ENCODE data around the gene COBL.

Gene COBL

GRCh38 chr7:51138123-51139085, 178.2 kb downstream of the COBL start:
- no peak for DNase-seq

DNA sequence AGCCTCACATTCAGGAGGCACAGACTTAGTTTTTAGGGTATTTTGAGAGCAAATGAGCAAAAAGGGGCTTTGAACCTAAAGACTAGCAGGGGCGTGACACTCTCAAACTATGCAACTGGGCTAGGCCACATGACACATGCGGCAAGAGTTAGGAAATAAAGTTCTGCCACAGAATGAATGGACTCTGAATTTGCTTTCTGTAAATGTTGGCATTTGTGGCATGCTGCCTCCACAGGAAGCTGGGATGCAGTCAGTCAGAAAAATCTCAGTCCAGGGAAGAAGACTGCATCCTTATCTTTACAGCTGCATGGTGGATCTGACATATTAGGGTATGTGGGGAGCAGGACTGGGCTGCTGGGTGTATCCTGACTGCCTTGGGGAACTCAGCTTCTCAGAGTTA, 181.0 kb downstream of the COBL start:
- no peak for DNase-seq

DNA sequence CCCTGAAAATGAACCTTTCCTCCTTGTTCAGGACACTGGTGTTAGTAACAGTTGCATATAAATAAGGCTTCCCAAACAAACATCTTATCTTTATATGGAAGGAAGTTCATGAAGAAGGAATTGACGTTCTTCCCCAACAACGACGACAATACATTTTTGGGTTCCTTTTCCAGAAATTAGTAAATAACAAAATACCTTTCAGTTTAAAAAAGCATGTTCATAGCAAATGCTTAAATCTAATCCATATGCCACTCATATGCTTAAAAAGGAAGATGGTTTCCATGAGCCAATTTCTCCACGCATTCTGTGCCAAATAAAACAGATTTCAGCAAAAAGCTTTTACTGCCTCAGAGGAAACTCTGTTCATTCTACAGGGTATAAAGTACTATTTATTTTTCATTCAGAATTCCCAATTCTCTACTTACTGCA, 182.6 kb downstream of the COBL start:
- DNase-seq: no peak

DNA sequence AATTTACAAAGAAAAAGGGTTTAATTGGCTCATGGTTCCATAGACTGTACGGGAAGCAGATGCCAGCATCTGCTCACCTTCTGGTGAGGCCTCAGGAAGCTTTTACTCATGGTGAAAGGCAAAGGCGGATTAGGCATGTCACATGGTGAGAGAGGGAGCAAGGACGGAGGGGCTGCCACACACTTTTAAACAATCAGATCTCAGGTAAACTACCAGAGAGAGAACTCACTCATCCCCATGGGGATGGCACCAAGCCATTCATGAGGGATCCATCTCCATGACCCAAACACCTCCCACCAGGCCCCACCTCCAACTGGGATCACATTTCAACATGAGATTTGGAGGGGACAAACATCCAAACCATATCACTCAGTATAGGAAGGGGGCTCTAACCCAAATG, 183.9 kb downstream of the COBL start:
- DNase-seq: no peak

DNA sequence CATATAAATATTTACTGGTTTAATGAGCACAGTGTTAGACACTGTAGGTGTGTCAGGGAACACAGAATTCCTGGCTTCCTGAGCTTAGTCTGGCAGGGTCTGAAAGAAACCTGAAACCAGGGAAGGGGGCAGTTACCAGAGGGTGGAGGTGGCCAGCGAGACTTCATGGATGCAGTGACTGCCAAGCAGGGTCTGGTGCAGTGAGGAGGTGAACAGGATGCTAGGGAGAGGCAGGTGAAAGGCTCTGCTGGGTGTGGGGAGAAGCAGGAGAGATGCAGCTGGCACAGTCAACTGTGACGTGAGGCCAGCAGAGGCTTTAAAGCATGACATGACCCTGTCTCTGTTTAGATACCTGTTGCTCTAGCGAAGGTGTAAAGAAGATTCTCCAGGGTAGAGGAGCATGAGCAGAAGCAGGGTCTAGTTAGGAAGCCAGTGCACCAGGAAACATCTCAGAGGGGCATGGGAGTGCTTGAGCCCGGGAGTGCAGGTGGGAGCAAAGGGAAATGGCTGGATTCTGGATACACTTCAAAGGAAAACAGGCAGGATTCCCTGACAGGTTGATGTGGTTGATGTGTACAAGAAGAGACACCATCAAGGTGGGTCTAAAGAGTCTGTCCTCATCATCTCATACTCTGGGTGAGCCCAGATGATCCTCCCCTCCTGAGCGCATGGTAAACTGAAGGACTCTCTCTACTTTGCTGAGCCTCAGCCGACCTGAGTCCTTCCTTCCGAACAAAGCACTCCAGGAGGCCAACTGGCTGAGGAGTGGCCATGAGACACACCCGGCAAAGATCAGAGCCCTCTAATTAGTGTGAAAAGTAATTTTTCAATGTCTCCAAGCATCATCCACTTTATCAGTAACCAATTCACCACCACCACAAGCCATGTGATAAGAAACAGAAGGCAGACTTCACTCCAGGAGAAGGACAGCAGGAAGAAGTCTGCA, 186.8 kb downstream of the COBL start:
- no peak for DNase-seq

DNA sequence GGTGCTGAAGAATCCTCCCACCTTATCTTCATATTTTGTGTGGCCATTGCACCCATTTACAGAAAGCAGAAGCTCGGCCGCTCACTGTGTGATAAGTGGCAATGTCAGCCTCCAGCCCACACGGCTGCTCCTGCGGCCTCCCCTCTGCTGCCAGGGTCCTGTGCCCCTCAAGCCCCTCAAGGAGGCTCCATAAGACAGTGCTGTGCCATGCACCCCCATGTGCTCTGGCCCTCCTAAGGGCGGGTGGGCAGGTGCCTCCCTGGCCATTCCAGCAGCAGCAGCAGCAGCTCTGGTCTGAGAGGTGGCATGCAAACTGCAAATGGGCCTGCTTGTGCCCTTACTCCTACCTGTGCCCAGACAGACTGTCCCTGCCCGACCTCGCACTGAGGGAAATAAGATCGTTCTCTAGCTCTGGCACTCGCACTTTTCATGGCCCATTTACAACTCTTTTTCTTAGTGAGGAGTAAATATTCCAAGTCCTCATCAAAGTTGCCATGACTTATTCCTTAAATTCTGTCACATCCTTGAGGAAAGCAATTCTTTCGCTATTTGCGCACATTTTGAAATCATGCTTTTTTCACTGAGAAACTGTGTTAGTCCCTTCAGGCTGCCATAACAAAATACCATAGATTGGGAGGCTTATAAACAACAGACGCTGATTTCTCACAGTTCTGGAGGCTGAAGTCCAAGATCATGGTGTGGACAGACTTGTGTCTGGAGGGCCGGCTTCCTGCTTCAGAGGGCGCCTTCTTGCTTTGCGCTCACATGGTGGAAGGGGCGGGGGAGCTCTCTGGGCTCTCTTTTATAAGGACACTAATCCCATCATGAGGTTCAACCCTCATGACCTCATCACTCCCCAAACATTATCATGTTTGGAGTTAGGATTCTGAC, 187.8 kb downstream of the COBL start:
- no peak for DNase-seq

- DNase-seq: no peak
Measured at GRCh38 chr7:51127618-51127904, 189.0 kb downstream of the COBL start.

DNA sequence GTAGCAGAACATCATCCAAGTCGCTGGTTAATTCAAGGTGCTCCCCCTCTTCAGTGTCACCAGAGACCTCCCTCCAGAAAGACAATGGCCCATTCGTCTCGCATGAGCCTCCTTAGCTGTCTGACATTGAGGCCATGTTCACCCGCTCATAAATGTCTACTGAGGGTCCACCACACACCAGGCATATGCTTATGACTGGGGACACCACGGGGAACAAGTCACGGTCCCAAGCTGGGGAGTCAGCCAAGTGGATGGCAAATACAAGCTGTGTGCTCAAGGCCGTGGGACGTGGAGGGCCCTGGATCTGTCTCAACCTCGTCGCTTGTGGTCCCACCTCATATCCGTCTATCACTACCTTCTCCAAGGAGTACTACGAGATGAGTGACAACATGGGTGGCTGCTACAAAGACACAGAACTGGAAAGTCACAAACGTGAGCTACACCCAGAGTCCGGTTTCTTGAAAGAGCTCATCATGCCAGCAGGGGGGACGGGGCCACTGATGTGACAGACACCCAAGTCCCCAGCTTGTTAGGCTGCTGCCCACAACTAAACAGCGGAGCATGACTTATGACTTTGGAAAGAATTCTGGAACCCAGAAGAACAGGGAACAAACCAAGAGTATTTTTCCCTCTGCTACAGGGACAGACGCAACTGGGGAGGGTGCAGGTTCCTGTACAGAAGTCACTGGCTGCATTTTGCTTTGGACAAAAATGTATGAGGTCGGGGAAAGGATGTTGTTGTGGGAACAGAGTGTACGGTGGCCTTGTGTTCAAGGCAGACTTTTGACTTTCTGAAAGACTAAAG, 189.6 kb downstream of the COBL start:
- DNase-seq: no peak

- no peak for DNase-seq
Measured at GRCh38 chr7:51126324-51126723, 190.3 kb downstream of the COBL start.

GRCh38 chr7:51124321-51124720, 192.3 kb downstream of the COBL start:
- no peak for DNase-seq

DNA sequence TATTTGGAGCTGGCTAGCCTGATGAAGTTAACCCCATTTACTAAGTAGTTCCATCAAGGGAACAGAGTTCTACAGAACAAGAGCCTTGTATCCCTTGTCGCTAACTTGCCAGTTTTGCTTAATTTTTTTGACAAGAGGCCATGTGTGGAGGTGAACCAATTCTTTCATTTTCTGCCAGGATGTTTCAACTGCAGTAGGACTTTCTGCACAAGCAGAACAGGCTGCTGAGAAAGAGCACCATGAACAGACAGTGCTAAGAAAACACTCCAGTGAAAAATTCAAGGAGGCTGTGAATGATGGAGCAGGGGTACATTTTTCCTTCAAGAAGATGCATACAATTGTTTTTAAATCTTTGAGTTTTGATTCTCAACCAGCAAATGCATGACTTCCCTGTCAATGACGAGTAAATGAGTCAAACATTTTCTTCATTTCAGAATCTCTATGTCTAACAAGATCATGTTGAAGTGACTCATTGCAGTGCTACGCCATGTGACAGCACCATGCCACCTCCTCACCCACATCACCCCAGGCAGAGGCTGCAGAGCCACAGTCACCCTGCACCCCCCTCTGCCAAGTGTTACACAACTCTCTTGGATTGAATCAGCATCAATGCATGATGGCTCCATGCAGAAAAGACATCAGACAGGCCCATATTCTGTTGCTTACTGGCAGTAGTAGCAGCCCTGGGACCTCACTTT, 193.1 kb downstream of the COBL start:
- no peak for DNase-seq

DNA sequence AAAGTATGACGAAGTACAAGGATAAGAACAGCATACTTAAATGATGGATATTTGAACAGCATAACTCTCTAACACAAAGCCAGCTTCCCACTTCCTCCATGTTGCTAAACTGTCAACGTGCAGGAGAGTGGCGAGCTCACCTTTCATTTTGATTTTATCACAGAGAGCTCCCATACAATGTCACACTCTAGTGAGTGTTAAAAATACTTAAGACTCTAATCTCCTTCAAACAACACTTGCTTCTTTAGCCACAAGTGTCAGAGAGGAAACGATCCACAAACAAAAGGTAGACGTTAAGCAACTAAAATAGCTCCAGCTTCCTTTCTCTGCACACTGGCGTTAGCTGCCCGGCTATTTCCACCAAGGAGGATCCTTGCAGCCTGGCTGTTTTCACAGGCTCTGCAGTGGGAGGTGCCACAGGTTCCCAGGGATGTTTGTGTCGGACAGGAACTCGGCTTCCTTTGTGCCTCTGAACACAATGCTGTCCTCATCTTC, 194.6 kb downstream of the COBL start:
- DNase-seq: no peak

DNA sequence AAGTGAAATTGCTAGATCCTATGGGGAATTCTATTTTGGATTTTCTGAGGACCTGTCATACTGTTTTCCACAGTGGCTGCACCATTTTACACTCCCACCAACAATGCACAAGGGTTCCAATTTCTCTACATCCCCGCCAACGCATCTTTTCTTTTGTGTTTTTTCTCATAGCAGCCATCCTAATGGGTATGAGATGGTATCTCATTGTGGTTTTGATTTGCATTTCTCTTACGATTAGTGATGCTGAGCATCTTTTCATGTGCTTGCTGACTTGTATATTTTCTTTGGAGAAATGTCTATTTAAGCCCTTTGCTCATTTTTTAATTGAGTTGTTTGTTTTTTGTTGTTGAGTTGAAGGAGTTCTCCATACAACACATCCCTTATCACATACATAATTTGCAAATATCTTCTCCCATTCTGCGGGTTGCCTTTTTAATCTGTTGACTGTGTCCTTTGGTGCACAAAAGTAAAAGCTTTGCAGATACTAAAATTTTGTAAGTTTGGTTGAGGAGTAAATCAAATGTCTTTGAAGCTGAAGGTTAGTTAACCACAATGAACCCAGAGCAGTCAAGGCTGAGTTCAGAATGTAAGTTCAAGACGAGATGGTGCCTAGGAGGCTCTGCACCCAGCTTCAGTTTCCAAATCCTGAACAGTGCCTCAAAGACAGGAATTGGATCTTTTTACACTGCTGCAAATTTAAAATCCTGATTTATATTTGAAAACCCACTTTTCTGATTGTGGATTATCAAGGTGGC, 195.4 kb downstream of the COBL start:
- DNase-seq: no peak

DNA sequence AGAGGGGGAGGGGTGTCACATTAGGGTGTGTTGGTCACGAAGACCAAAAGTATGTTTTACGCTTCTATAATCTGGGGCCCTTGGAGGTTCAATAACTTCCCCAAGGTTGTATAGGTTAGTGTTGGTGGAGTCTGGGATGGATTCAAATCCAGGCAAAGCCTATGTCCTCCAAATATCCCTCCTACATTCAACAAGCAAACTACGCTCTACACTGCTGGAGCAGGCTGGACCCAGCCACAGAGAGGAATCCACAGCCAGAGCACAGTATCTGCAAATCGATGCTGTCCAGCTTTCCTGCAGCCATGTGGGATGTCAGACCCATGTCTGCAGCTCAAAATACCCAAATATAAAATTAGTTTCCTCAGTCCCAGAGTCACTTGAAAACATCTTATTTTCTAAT, 198.0 kb downstream of the COBL start:
- no peak for DNase-seq

GRCh38 chr7:51114501-51114900, 202.1 kb downstream of the COBL start:
- no peak for DNase-seq

DNA sequence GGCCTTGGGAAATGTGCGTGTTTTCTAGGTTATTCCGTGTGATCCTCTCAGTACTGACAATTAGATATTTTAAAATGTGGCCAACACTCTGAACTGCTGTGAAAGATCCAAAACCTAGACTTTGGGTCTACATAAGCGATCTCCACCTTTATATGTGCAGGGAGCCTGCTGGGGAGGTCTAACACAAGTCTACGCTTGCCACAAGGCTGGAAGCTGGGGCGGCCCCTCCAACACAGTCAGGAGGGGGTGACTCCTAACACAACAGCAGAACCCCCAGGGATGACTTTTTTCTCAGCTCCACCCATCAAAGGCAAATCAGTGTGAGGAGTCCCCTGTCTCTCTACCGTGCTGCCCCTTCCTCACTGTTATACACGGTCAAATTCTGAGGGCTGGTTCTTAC, 202.6 kb downstream of the COBL start:
- no peak for DNase-seq

DNA sequence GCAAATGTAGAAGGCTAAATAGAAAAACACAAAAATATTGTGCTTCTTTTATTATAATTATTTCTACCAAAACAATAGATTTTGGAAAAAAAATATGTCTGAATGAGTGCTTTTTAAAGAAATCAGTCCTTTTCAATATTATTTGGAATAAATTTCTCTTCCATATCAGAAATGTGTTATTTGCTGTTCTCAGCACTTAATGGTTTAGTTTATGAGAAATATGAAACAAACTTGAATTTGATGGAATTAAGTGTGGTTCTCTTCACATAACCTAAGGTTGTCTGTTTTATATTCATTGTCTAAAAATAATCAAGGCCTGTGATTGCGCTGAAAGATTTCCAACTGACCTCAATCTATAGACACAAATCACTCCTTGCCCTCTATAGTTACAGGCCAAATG, 203.0 kb downstream of the COBL start:
- DNase-seq: no peak

DNA sequence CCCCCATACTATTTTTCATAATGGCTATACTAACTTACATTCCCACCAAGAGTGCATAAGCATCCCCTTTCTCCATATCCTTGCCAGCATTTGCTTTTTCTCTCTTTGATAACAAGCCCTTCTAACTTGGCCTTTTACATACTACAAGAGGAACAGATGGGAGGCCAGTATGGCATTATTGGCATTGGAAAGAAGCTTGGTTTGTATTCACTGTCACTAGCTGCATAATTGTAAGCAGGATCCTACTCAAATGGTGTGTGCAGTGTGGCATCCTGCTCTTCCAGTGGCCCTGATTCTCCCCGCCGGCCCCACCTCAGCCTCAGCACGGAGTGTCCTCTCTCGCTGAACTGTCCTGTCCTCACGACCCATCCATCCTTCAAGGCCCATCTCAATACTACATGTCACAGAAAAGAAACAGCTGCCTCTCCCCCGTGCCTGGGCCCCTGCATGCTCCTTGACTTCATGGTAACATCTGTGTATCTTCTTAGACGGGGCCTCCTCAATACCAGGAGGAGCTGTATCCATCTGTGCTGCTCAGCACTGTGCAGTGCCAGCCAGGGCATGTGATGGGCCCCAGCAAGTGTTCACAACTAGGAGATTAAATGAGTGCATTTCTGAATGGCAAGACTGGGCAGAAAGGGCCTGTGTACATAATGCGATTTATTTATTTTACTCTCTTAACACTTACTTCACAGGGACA, 205.2 kb downstream of the COBL start:
- no peak for DNase-seq

- DNase-seq: no peak
Measured at GRCh38 chr7:51108134-51108533, 208.5 kb downstream of the COBL start.

DNA sequence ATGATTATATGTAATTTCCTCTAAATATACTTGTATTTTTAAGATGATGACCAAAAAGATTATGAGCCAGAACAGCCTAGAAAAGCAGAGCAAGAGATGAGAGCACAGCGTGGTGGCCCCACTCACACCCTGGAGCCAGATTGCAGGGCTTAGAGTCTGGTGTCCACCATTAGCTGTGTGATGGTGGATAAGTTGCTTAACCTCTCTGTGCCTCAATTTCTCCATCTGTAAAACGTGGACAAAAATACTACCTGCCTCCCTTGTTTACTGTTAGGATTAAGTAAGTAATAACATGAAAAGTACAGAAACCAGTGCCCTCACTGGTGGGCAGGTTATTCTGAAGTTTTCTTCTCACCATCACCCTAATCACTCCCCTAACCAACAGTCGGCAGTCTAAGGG, 212.3 kb downstream of the COBL start:
- no peak for DNase-seq
